OCI-LY1 (cell line): ENCODE measurements around the gene DHX29.

Source experiments
- H2AFZ ChIP-seq: fragments of 200-600 bp; sonication (generic), shearing (Covaris generic); 2 replicates; pipeline ENCODE4 v1.6.0; 2014; ENCODE audit warnings: antibody characterized with exemption, mild to moderate bottlenecking, low read length
- H3F3A ChIP-seq: fragments of 200-600 bp; sonication (generic), shearing (Covaris generic); 2 replicates; pipeline ENCODE4 v1.6.0; 2014; ENCODE audit warnings: mild to moderate bottlenecking, antibody characterized with exemption, low read length, moderate library complexity; ENCODE audit not compliant: insufficient read depth
- H3K27ac ChIP-seq: fragments of 200-600 bp; sonication (generic); 2 replicates; pipeline ENCODE4 v1.5.1; 2014; ENCODE audit warnings: low read length, mixed run types, mild to moderate bottlenecking, low read depth; ENCODE audit not compliant: poor library complexity, severe bottlenecking
- H3K27me3 ChIP-seq: fragments of 200-600 bp; sonication (generic); 2 replicates; pipeline ENCODE4 v1.6.0; 2014; ENCODE audit warnings: antibody characterized with exemption, mild to moderate bottlenecking, low read length, moderate library complexity; ENCODE audit not compliant: insufficient read depth
- H3K36me3 ChIP-seq: fragments of 200-600 bp; sonication (generic); 2 replicates; pipeline ENCODE4 v1.6.1; 2014; ENCODE audit warnings: mild to moderate bottlenecking, antibody characterized with exemption, low read length, moderate library complexity, mixed read lengths; ENCODE audit not compliant: insufficient read depth
- H3K4me1 ChIP-seq: fragments of 200-600 bp; sonication (generic); 2 replicates; pipeline ENCODE4 v1.5.1; 2014; ENCODE audit warnings: mild to moderate bottlenecking, low read length, moderate library complexity; ENCODE audit not compliant: insufficient read depth, severe bottlenecking
- H3K4me2 ChIP-seq: fragments of 200-600 bp; sonication (generic), shearing (Covaris generic); 2 replicates; pipeline ENCODE4 v1.6.1; 2014; ENCODE audit warnings: low read length
- H3K4me3 ChIP-seq: fragments of 200-600 bp; sonication (generic); 2 replicates; pipeline ENCODE4 v1.5.1; 2014; ENCODE audit warnings: low read length, low read depth, mild to moderate bottlenecking, mixed read lengths; ENCODE audit not compliant: poor library complexity, severe bottlenecking
- H3K79me2 ChIP-seq: fragments of 200-600 bp; shearing (Covaris generic); 2 replicates; pipeline ENCODE4 v1.6.1; 2016; ENCODE audit warnings: mixed run types, low read length, mixed read lengths; ENCODE audit not compliant: insufficient read depth
- H3K9ac ChIP-seq: fragments of 200-600 bp; sonication (generic), shearing (Covaris generic); 2 replicates; pipeline ENCODE4 v1.6.1; 2014; ENCODE audit warnings: mild to moderate bottlenecking, low read length, mixed read lengths
- H3K9me2 ChIP-seq: fragments of 200-600 bp; sonication (generic), shearing (Covaris generic); 2 replicates; pipeline ENCODE4 v1.6.1; 2014; ENCODE audit warnings: low read depth, mild to moderate bottlenecking, low read length, mixed read lengths
- H3K9me3 ChIP-seq: fragments of 200-600 bp; shearing (Covaris generic); 2 replicates; pipeline ENCODE4 v1.6.1; 2014; ENCODE audit warnings: low read length, mixed read lengths
- H4K20me1 ChIP-seq: fragments of 200-600 bp; sonication (generic), shearing (Covaris generic); 2 replicates; pipeline ENCODE4 v1.6.0; 2016; ENCODE audit warnings: mild to moderate bottlenecking, low read length; ENCODE audit not compliant: insufficient read depth
- EZH2 ChIP-seq: fragments of 200-600 bp; sonication (generic), shearing (Covaris generic); IDR thresholded peaks from 2 replicates; pipeline ENCODE4 v1.8.0; 2017; ENCODE audit warnings: borderline replicate concordance, mixed run types, mild to moderate bottlenecking, antibody characterized with exemption, low read length, moderate library complexity, mixed read lengths
- TF ChIP-seq, protein P1 (sequence below): fragments of 200-600 bp; sonication (generic), shearing (Covaris generic); IDR thresholded peaks from 2 replicates; pipeline ENCODE4 v1.5.1; 2017; ENCODE audit warnings: mild to moderate bottlenecking, antibody characterized with exemption, low read length, moderate library complexity, mixed read lengths

Gene DHX29

GRCh38 chr5:55290991-55291390, 16.5 kb downstream of the DHX29 start:
- Histone ChIP-seq H3K9ac (no peak overlapping the region), H3K9me3 (no peaks in the 10 kb centered on the region), H3K27me3 (no peaks in the 10 kb centered on the region), H3K4me2 (no peak overlapping the region), H3K27ac (no peak overlapping the region), H2AFZ (no peak overlapping the region), H3K79me2 (no peaks in the 10 kb centered on the region), H3K9me2 (no peaks in the 10 kb centered on the region), H3K36me3 (peaks cover 90% of the 10 kb centered on the region), H3K4me3 (no peak overlapping the region), H4K20me1 (no peaks in the 10 kb centered on the region), H3K4me1 (no peaks in the 10 kb centered on the region), H3F3A (no peaks in the 10 kb centered on the region)
- TF ChIP-seq EZH2: no peak
- TF ChIP-seq, protein P1, sequence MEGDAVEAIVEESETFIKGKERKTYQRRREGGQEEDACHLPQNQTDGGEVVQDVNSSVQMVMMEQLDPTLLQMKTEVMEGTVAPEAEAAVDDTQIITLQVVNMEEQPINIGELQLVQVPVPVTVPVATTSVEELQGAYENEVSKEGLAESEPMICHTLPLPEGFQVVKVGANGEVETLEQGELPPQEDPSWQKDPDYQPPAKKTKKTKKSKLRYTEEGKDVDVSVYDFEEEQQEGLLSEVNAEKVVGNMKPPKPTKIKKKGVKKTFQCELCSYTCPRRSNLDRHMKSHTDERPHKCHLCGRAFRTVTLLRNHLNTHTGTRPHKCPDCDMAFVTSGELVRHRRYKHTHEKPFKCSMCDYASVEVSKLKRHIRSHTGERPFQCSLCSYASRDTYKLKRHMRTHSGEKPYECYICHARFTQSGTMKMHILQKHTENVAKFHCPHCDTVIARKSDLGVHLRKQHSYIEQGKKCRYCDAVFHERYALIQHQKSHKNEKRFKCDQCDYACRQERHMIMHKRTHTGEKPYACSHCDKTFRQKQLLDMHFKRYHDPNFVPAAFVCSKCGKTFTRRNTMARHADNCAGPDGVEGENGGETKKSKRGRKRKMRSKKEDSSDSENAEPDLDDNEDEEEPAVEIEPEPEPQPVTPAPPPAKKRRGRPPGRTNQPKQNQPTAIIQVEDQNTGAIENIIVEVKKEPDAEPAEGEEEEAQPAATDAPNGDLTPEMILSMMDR: no peak

DNA sequence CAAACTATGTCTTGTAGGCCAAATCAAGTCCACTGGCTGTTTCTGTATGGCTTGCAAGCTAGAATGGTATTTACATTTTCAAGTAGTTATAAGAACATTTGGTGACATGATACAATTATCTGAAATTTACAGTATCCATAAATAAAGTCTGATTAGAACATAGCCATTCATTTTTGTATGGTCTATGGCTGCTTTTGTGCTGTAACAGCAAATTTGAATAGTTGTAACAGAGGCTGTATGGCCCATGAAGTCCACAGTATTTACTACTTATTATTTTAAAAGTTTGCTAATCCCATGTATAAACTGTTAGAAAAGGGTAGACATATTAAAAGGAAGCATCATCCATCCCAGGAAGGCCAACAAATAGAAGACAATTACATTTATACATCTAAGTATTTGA, 17.7 kb downstream of the DHX29 start:
- H3K36me3 ChIP-seq: peaks cover 89% of the 10 kb centered on the region

GRCh38 chr5:55286411-55286933, 21.0 kb downstream of the DHX29 start:
- H3K4me1 ChIP-seq: no peaks in the 10 kb centered on the region
- H3K4me3 ChIP-seq: no peak overlapping the region
- H3K9me2 ChIP-seq: no peaks in the 10 kb centered on the region
- peaks cover 81% of the 10 kb centered on the region for H3K36me3 ChIP-seq
- H3K79me2 ChIP-seq: no peaks in the 10 kb centered on the region
- no peaks in the 10 kb centered on the region for H4K20me1 ChIP-seq
- H3K9me3 ChIP-seq: no peaks in the 10 kb centered on the region
- TF ChIP-seq EZH2: no peak
- TF ChIP-seq, protein P1: no peak
- no peaks in the 10 kb centered on the region for H3F3A ChIP-seq
- no peak overlapping the region for H2AFZ ChIP-seq
- no peaks in the 10 kb centered on the region for H3K27me3 ChIP-seq
- H3K27ac ChIP-seq: no peak overlapping the region
- H3K9ac ChIP-seq: no peak overlapping the region
- no peak overlapping the region for H3K4me2 ChIP-seq

More for the DNA sequence above, 17.7 kb downstream of the DHX29 start:
- H2AFZ ChIP-seq: no peak overlapping the region
- H3K9me3 ChIP-seq: no peaks in the 10 kb centered on the region
- H3K4me1 ChIP-seq: no peaks in the 10 kb centered on the region
- TF ChIP-seq EZH2: no peak
- TF ChIP-seq, protein P1: no peak
- H3K4me3 ChIP-seq: no peak overlapping the region
- no peaks in the 10 kb centered on the region for H4K20me1 ChIP-seq
- no peaks in the 10 kb centered on the region for H3F3A ChIP-seq
- H3K9me2 ChIP-seq: no peaks in the 10 kb centered on the region
- no peak overlapping the region for H3K4me2 ChIP-seq
- no peaks in the 10 kb centered on the region for H3K79me2 ChIP-seq
- no peaks in the 10 kb centered on the region for H3K27me3 ChIP-seq
- no peak overlapping the region for H3K27ac ChIP-seq
- no peak overlapping the region for H3K9ac ChIP-seq
